ENCODE data around the gene PAN3.

GRCh38 chr13:28185256-28185655 lies 46.9 kb downstream of the PAN3 start:
- TF ChIP-seq CTCF (IDR thresholded peaks at IDR 0.05) (no peak), EP300 (IDR thresholded peaks at IDR 0.05) (no peak), POLR2A (IDR thresholded peaks at IDR 0.05) (no peak)

All from sigmoid colon (tissue), 4 donors.